Keratinocyte (primary cell): ENCODE results near the gene SENP1.

ENCODE experiments used
- EZH2 ChIP-seq: IDR thresholded peaks from one replicate; pipeline ENCODE4 v1.6.1; 2012; ENCODE audit warnings: inconsistent platforms, mild to moderate bottlenecking, low read length, moderate library complexity
- TF ChIP-seq, protein P1 (sequence below), 3 experiments: IDR thresholded peaks in 1 of 3; conservative IDR thresholded peaks in 1 of 3; optimal IDR thresholded peaks in 1 of 3; 2 replicates in 2 of 3; 3 replicates in 1 of 3; pipeline versions ENCODE3 to v1.5.1; 2011; ENCODE audit warnings: low read length in 3 of 3, mild to moderate bottlenecking in 3 of 3, moderate library complexity in 2 of 3, control low read depth in 1 of 3, inconsistent platforms in 1 of 3; ENCODE audit not compliant: insufficient read depth in 2 of 3; ENCODE audit errors: extremely low read depth in 1 of 3

DNA sequence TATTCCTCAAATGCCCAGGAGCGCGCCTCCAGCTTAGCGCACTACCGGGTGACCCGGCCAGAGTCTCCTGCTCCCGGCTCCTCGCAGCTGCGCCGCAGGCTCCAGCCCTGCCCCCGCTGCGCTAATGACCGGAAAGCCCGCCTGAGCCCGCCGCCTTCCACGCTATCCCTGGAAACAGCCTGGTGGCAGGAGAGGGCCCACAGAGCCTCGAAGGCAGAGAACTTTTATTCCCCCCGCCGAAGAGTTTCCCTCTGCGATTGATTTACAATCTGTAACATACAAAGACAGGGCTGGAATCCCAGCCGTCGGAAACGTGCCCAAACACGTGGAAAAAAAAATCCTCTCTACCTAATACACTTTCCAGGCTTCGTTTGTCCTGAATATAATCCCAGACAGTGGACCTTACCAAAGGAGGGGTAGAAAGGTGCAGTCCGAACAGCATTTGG, 103.1 kb downstream of the SENP1 start:
- TF ChIP-seq, protein P1, sequence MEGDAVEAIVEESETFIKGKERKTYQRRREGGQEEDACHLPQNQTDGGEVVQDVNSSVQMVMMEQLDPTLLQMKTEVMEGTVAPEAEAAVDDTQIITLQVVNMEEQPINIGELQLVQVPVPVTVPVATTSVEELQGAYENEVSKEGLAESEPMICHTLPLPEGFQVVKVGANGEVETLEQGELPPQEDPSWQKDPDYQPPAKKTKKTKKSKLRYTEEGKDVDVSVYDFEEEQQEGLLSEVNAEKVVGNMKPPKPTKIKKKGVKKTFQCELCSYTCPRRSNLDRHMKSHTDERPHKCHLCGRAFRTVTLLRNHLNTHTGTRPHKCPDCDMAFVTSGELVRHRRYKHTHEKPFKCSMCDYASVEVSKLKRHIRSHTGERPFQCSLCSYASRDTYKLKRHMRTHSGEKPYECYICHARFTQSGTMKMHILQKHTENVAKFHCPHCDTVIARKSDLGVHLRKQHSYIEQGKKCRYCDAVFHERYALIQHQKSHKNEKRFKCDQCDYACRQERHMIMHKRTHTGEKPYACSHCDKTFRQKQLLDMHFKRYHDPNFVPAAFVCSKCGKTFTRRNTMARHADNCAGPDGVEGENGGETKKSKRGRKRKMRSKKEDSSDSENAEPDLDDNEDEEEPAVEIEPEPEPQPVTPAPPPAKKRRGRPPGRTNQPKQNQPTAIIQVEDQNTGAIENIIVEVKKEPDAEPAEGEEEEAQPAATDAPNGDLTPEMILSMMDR (optimal IDR thresholded peaks at IDR 0.05 in 1 of 3, IDR thresholded peaks at IDR 0.05 in 1 of 3, conservative IDR thresholded peaks at IDR 0.05 in 1 of 3; ENCODE audit: extremely low read depth in 1 of 3, insufficient read depth in 2 of 3, low read length in 3 of 3), result no peak
- TF ChIP-seq EZH2, result peak; percentile 11
